HG03439 (cell line): ENCODE measurements around the gene ZDHHC24.
"Not testable (repeated sequence)": the region's sequence is repeated elsewhere in the genome, so short reads cannot be mapped to it uniquely, and the experiment has no call there.

ENCODE experiments used
- ATAC-seq: cut with Tn5 transposase; IDR thresholded peaks from one replicate; pipeline ENCODE4 v1.9.1; 2021; ENCODE audit warnings: mild to moderate bottlenecking, moderate library complexity; ENCODE audit not compliant: unreplicated experiment

ZDHHC24 gene, protein sequence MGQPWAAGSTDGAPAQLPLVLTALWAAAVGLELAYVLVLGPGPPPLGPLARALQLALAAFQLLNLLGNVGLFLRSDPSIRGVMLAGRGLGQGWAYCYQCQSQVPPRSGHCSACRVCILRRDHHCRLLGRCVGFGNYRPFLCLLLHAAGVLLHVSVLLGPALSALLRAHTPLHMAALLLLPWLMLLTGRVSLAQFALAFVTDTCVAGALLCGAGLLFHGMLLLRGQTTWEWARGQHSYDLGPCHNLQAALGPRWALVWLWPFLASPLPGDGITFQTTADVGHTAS

DNA sequence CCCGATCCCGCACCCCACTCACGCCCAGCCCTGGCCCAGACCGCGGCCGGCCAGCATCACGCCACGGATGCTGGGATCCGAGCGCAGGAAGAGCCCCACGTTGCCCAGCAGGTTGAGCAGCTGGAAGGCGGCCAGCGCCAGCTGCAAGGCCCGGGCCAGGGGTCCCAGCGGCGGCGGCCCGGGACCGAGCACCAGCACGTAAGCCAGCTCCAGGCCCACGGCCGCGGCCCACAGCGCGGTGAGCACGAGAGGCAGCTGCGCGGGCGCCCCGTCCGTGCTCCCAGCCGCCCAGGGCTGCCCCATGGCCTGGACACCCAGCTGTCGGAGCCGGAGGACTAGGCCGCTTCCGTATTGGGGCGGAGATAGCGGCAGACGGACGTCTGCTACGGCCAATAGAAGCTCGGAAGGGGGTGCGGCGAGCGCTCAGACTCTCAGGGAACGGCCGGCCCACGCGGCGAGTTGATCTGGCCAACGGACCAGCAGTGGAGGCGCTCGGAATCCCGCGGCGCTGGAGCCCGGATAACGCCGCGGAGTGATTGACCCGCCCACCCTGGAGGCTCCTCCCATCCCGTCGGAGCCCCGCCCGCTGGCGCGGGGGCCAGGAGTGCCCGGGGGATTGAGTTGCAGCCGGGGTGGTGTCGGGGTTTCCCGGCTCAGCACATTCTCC, at the start of gene ZDHHC24:
Gene ZDHHC24 (minus strand): TSS at position 348 of the 667 bp plus-strand sequence. CDS start 45 bp downstream, at position 303.
- peak; percentile 79 for ATAC-seq

DNA sequence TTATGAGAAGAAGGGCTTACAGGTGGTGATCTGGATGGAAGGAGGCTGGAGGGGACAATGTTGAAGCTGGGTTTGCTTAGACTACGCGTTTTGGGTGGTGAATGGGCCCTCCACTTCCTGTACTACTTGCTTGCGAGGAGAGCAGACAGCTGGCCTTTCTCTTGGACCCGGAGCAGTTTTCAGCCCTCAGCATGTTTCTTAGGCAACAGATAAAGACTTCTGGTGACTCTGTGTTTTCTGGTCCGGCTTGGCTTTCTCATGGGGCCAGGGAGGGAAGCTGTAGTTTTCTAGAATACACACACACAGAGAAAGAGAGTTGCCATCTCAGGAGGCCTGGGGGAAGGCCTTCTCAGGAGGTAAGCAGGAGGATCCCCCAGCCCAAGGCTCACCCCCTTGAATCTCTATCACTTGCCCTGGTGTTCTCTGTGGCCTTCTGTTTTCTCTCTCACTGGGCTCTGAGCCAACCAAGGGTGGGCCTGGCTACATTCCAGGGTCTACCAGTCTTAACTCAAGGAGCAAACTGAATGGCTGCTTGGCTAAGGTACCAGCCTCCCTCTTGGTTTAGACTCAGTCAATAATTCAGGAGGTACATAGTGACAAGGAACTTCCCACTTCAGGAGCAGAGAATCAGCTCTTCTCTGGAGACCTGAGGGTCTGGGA, 49.5 kb upstream of the ZDHHC24 start:
- ATAC-seq: no peak

DNA sequence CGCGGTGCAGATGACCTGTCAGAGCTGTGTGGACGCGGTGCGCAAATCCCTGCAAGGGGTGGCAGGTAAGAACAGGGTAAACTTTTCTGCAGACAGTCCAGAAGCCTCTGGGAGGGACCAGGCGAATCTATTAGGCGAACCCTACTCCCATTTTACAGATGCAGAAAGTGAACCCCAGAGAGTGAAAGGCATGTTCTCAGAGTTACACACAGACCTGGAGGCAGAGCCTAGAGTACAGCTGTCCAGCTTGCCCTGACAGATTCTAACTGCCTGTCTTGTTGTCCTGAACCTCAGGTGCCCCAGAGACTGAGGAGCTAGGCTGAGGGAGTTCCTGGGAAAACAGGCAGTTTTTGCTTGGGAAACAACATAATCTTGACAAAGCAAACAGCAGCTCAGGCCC, 47.8 kb upstream of the ZDHHC24 start:
- no peak for ATAC-seq

DNA sequence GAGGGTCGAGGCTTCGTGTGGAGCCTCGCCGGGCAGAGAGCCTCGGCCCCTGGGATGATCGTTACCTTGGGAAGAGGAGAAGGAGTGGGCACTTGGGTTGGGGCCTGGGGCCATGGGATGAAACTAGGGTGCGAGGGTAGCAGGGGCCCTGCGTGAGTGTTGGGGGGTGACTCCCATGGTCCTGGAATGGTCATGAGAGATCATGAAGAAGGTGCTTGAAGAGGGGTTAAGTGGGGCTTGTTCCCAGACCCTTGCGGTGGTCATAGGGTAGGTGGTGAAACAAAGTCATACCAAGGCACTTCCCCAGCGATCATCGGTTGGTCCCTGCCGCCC, 47.4 kb upstream of the ZDHHC24 start:
- ATAC-seq: peak; percentile 33

DNA sequence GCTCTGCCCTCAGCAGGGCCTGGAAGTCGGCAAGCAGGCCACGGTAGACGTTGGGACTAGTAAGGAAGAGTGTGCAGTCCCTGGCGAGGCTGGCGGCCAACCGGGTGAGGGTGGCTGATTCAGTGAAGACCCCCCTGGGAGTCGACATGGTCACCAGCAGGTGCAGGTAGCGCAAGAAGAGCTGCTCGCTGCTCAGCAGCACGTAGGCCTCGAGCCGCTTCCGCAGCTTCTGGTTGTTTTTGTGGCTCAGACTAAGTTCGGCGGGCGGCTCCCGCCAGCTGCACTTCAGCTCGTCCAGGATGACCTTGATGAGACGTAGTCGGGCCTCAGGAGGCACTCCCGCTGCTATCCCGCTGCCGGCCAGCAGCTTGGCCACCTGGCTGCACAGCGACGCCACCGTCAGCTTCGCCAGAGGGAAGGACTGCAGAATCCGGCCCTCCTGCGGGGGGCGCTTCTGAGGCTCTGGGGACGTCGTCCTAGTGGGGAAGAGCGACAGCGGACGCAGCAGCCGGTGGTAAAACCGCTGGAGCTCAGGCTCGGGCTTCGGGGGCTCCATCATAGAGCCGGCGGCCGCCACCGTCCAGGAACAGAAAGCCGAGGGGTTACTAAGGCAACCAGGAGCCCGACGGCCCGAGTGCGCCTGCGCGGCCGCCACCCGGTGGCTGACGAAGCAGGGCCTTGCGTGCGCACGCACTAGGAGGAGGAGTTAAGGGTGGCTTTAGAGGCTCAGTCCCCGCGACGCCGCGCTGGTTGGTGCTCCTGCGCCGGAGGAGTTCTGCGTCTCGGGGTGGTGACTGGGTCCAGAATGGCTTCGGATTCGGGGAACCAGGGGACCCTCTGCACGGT, 46.8 kb upstream of the ZDHHC24 start, which contains the start of the genes CCDC87 and CCS:
Gene CCDC87 (minus strand): TSS at position 607 of the 846 bp plus-strand sequence. CDS start 48 bp downstream, at position 559.
Gene CCS (plus strand): TSS at position 729 of the 846 bp plus-strand sequence. CDS start 77 bp downstream, at position 806.
- ATAC-seq: peak; percentile 94

DNA sequence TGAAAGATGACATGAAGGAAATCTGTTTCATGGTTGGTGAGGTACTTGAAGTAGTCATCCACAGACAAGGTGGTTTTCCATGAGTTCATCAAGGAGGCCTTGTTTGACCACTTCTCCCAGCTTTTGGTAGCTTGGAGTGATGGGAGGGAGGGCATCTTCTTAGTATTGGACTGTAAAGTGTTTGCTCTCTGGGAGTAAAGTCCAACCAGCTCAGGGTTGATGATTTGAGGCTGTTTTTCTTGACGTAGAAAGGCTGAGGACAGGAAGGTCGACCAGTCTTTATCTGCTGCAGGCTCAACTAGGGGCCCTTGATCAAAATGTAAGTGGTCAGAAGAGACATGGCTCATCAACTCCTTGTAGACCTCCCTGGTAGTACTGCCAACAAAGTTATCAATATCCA, 45.3 kb upstream of the ZDHHC24 start:
- no peak for ATAC-seq

DNA sequence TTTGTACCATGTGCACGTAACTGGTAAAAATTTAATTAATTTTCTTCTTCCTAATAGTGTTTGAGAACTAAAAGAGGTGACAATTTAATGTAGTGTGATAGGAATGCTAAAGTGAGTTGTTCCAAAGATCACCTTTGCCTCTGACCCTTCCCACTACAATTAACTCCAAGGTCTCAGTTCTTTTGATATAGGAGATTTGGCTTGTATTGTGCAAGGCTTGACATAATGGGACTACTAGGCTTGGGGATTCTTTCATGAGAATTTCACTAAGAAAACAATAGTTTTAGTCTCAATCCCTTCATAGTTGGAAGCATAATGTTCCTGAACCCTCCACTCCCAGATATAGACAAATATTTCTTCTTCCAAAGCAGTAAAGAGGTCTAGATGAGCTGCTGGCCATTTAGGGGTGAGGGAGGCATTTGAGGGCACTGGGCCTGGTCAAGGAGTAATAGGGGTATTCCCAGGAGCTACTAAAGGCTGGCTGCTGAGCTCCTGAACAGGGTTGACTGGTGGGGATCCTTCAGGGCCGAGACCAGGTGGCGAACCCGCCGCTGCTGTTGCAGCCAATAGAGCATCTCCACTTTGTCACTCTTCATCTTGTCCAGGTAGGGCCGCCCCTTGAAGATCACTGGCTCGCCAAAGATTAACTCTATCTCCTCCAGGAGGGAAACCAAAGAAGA, 44.3 kb upstream of the ZDHHC24 start:
- no peak for ATAC-seq

DNA sequence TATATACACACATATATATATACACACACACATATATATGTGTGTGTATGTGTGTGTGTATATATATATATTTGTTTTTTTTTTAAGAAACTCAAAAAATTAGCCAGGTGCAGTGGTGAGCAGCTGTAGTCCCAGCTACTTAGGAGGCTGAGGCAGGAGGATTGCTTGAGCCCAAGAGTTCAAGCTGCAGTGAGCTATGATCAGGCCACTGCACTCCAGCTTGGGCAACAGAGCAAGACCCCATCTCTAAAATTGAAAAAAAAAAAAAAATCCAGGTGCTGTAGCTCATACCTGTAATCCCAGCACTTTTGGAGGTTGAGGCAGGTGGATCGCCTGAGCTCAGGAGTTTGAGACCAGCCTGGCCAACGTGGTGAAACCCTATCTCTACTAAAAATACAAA, 43.5 kb upstream of the ZDHHC24 start:
- ATAC-seq: not testable (repeated sequence)

DNA sequence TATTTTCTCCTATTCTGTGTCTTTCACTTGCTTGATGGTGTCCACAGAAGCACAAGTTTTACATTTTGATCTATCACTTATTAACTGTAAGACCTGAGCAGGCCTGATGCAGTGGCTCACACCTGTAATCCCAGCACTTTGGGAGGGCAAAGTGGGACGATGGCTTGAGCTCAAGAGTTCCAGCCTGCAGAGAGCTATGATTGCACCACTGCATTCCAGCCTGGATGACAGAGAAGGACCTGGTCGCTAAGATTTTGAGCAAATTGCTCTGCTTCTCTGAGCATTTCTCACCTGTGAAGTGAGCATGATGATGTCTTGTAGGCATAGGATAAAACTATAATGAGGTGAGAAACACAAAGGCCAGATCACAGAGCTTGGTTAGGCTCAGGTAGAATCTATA, 40.3 kb upstream of the ZDHHC24 start:
- no peak for ATAC-seq

DNA sequence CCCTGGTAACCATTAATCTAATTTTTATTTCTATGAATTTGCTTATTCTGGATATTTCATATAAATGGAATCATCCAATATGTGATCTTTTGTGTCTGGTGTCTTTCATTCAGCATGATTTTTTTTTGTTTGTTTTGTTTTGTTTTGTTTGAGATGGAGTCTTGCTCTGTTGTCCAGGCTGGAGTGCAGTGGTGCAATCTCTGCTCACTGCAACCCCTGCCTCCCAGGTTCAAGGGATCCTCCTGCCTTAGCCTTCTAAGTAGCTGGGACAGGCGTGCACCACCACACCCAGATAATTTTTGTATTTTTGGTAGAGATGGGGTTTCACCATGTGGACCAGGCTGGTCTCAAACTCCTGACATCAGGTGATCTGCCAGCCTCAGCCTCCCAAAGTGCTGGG, 39.6 kb upstream of the ZDHHC24 start:
- ATAC-seq: not testable (repeated sequence)

DNA sequence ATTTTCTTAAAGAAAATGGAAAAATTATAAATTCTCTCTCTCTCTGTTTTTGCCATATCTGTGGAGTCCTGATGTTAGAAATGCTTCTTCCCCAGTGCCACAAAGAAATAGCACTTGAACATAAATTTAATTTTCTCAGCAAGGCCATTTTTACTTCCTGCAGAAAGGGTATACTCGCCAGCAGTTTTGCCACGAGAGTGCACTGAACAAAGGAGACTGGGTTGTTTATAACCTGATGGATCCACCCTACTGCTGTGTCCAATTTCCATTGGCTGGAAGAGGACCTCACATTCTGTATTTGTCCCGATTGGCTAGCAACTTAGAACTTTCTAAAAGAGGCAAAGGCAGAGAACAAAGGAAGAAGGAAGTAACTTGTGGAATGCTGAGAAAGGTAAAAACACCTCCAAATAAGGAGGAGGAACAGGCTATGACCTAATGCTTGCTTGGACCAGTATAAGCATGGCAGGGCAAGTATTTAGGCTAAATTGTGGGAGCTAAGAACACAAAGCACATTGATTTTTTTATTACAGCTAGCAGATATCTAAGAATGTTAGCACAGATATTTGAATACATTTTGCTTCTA, 36.8 kb upstream of the ZDHHC24 start:
- ATAC-seq: not testable (repeated sequence)

DNA sequence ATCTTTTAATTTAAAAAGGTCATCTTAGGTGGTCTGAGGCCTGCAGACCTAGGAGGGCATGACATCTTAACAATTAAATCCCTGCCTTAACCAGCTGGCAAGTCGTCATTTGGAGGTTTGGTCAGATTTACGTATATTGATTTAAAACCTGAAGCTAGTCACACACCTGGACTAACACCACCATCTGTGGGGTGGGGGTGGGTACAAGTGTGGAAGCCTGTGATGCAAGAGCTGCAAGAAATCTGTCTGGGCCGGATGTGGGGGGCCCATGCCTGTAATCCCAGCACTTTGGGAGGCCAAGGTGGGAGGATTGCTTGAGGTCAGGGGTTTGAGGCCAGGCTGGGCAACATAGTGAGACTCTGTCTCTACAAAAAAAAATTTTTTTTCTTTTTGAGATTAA, 35.4 kb upstream of the ZDHHC24 start:
- no peak for ATAC-seq

DNA sequence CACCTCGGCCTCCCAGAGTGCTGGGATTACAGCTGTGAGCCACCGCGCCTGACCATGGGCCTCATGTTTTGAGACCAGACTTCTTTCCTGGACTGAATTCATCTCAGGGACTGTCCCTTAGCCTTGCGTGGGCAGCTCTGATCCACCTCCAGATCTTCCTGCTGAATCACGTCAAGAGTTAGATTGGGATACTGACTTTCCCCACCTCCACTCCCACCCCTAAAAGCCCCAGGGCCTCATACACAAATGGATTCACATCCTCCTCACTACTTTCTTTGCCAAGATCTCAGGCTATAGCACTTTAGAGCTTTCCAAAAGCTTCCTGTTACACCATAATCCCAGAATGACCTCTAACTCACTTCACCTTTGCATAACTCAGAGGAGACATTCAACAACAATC, 35.0 kb upstream of the ZDHHC24 start:
- ATAC-seq: no peak

DNA sequence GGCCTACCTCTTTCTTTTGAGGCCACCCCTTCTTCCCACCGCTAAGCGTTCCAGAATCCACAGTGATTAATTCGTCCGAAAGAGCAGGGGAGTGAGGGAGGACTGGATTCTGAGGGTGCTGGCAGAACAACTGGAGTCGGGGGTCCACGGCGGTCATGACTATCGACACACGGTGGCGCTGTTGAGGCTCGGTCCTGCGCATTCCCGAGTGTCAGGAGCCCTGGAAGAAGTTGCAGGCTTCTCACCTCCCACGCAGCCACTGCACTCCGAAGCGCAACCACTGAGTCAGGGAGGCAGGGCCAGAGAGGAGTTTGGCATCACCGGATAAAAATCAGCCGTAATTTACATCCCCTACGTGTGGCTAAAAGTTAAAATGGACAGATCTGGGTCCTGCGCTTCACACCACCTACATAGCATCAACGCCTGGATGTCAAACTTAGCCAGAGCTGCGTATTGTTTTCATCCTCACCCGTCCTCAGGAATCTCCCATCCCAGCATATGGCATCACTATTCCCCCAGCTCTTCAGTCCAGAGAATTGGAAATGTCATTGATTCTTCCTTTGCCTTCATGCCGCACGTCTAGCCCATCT, 33.3 kb upstream of the ZDHHC24 start:
- ATAC-seq: no peak

DNA sequence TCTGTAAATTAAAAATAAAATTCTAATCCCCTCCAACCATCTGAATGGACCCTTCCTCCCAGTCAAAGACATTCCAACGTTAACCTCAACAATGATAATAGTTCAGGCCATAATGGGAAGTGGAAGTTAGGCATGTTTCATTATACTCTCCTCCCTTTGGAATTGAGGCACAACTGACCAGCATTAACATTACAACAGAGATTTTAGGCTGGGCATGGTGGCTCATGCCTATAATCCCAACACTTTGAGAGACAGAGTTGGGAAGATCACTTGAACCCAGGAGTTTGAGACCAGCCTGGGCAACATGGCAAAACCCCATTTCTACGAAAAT, 25.0 kb upstream of the ZDHHC24 start:
- ATAC-seq: no peak

DNA sequence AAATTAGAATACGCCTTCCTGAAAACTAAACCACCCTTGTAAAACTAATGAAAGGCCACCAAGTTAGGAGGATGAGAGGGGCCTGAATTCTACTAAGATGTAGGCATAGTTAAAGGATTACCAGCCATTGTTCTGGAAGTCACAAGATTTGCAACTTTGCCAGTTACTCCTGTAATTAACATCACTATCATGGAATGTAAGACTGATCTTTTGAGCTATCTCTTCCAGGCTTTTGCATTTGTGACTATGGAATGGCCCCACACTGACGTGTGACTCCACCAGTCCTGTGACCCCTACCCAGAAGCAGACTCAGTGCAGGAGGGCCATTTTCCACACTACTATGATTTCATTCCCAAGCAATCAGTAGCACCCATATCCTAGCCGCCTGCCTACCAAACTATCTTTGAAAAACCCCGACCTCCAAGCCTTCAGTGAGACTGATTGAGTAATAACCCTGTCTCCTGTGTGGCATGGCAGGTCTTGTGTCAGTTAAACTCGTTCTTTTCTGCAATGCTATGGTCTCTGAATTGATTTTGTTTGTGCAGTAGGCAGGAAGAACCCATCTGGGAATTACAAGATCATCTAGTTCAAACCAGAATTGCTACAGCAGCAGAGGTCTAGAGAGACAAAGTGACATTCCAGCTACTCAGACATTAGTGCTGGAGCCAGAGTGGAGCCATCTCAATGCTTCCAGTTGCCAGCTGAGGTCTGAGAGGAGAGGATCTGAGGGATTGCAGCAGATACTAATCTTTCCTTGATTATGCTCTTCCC, 24.4 kb upstream of the ZDHHC24 start:
- no peak for ATAC-seq

DNA sequence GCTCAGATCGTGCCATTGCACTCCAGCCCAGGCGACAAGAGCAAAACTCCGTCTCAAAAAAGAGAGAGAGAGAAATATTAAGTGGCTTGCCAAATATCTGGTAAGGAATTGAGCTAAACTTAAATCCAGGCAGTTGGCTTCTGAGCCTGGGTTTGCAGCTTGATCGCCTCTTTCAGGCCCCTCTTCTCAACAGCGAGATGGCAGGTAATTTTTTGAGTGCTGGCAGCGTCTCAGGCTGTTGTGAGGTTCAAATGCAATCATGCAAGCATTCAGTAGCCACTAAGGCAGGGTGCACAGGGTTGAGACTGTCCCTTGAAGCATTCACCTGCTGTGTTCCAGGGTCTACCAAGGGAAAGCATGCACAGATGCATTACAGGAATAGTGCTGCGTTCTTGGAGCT, 23.2 kb upstream of the ZDHHC24 start:
- ATAC-seq: no peak

DNA sequence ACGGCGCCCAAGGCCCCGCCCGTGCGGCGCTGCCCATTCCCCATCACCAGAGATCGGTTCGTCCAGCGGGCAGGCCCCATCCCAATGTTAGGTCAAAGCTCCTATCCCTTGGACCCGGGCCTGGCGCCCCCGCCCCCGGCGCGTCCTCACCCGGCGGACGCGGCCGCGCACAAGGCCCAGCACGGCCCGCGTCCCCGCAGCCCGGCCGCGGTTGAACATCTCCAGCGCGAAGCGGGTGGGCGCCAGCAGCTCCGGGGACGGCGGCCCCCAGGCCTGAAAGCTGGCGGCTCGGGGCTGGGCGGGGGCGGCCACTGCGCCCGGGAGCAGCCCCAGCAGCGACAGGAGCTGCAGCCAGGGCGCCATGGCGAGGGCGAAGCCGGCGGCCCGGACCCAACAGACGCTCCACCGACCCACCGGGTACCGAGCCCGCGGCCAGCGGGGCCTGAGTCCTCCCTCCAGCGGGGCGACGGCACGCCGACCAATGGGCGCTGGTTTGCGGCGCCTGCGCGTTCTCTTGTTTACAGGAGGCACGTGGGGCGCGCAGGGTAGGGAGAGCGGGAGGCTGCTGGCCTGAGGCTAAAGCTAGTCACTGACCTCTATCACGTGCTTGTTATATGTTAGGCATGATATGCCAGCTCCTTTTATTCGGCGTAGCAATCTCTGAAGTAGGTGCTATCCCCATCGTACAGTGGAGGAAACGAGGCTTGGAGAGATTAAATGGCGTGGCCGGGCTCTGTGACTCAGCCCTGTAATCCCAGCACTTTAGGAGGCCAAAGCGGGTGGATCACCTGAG, 22.5 kb upstream of the ZDHHC24 start, which contains the start of gene CTSF:
Gene CTSF (minus strand): TSS at position 483 of the 793 bp plus-strand sequence. CDS start 120 bp downstream, at position 363.
- ATAC-seq: peak; percentile 70
